Spleen (tissue), 11 donors: ENCODE data around the gene NAA80. TPM values are rescaled to one million over a fixed set of nuclear protein-coding genes. Genes with fewer than 3 reads are reported as not detected.
"Not testable (repeated sequence)": the region's sequence is repeated elsewhere in the genome, so short reads cannot be mapped to it uniquely, and the experiment has no call there.

ENCODE experiments used
- DNase-seq: peaks from one replicate; pipeline ENCODE4 v3.0.0-alpha.2; 2020
- H3K27ac ChIP-seq, 8 donors: fragments of 200-600 bp; sonication (generic) in 7 of 8; 1 replicate in 4 of 8; 2 replicates in 4 of 8; pipeline versions ENCODE4 v1.5.0 to v1.8.0; 2016 to 2021; ENCODE audit warnings: inconsistent platforms in 4 of 8, mild to moderate bottlenecking in 4 of 8, moderate library complexity in 1 of 8
- H3K27me3 ChIP-seq, 7 donors: fragments of 200-600 bp; sonication (generic) in 6 of 7; replicated peaks in 1 of 7; 1 replicate in 4 of 7; 2 replicates in 3 of 7; pipeline versions ENCODE4 v1.5.0 to v1.8.0; 2016 to 2021; ENCODE audit warnings: inconsistent platforms in 3 of 7, mild to moderate bottlenecking in 1 of 7
- H3K36me3 ChIP-seq, 6 donors: fragments of 200-600 bp; sonication (generic) in 5 of 6; 1 replicate in 4 of 6; 2 replicates in 2 of 6; pipeline versions ENCODE4 v1.5.0 to v1.8.0; 2016 to 2021; ENCODE audit warnings: inconsistent platforms in 2 of 6
- H3K4me1 ChIP-seq, 6 donors: fragments of 200-600 bp; sonication (generic) in 5 of 6; 1 replicate in 3 of 6; 2 replicates in 3 of 6; pipeline versions ENCODE4 v1.5.0 to v1.8.0; 2016 to 2021; ENCODE audit warnings: inconsistent platforms in 3 of 6
- H3K4me3 ChIP-seq, 8 donors: fragments of 200-600 bp; sonication (generic) in 7 of 8; 1 replicate in 4 of 8; 2 replicates in 4 of 8; pipeline versions ENCODE4 v1.5.0 to v1.8.0; 2016 to 2021; ENCODE audit warnings: inconsistent platforms in 4 of 8, mild to moderate bottlenecking in 4 of 8, moderate library complexity in 2 of 8
- H3K9me3 ChIP-seq, 8 donors: fragments of 200-600 bp; sonication (generic) in 7 of 8; 1 replicate in 4 of 8; 2 replicates in 4 of 8; pipeline versions ENCODE4 v1.5.0 to v1.8.0; 2016 to 2021; ENCODE audit warnings: inconsistent platforms in 4 of 8
- CTCF ChIP-seq, 11 experiments: fragments of 200-600 bp in 7 of 11; fragments of 450-650 bp in 4 of 11; sonication (generic) in 4 of 11; IDR thresholded peaks in 8 of 11; conservative IDR thresholded peaks in 3 of 11; 1 replicate in 7 of 11; 2 replicates in 4 of 11; pipeline versions ENCODE4 v1.4.0 to v1.8.0; 2016 to 2021; ENCODE audit warnings: antibody characterized with exemption in 11 of 11, inconsistent platforms in 4 of 11, mild to moderate bottlenecking in 1 of 11
- POLR2A ChIP-seq, 3 donors: fragments of 450-650 bp; IDR thresholded peaks; one replicate each; pipeline ENCODE4 v1.5.1; 2017; ENCODE audit warnings: antibody characterized with exemption in 3 of 3, mild to moderate bottlenecking in 1 of 3
- POLR2AphosphoS5 ChIP-seq, 3 donors: sonication (generic); formaldehyde crosslinking; IDR thresholded peaks; one replicate each; pipeline ENCODE4 v1.5.1; 2017; ENCODE audit warnings: antibody characterized with exemption in 3 of 3
- WGBS, 5 donors: extraction: QIAGEN DNeasy Blood & Tissue Kit in 3 of 5; methylation state at CpG; one replicate each; pipeline versions ENCODE4 v1.1.5 to v1.1.7; 2013 to 2018; 5-methylcytosine and 5-hydroxymethylcytosine counted together
- intact Hi-C: fragments of 100-400 bp; cut with DNase I; formaldehyde crosslinking; loops from one replicate; pipeline ENCODE4 v1.15.0; 2023; ENCODE audit warnings: low total_unique reads
- polyA plus RNA-seq, 3 donors: library from polyadenylated mRNA; stranded (reverse); fragments of 200-250 nt; gene quantifications; one replicate each; pipeline ENCODE4 v1.2.1, GENCODE V29; 2013
- total RNA-seq, 7 donors: library from RNA; depleted of rRNA in 3 of 7; stranded (reverse); fragments of >200 nt in 3 of 7; fragmentation: NEBNext Ultra II Directional in 4 of 7; extraction: Animal tissue kit (Norgen Biotek cat#: 25700) in 4 of 7; gene quantifications; one replicate each; pipeline versions ENCODE4 v1.1.0 to v1.2.1, GENCODE V29; 2016 to 2021
- donor health status: healthy with polysubstance abuse.
- donor health status: DM: no; HTN: no; CAD: no; lungs with moderate emphysema.
- donor health status: DM: no; HTN: no; CAD: no.
- donor health status: Bipolar disorder and iron deficiency.
- donor health status: healthy.
- donor health status: DM: no; HTN: no; CAD: no.
- donor health status: DM: yes; HTN: yes; CAD: no.

The NAA80 gene
- total and polyA plus RNA-seq, 10 donors = 7.8 to 15.5 (median 12.8) TPM

GRCh38 chr3:50272911-50273688, 26.1 kb downstream of the NAA80 start:
- peaks cover 14 to 78% (median 53%) of the 10 kb centered on the region in 6 donors for H3K4me1 ChIP-seq
- H3K4me3 ChIP-seq = peak overlapping the region in 7 of 8 donors; percentile 10 to 56 (median 16)
- no peak for TF ChIP-seq POLR2A (IDR thresholded peaks at IDR 0.05)
- TF ChIP-seq POLR2AphosphoS5 (IDR thresholded peaks at IDR 0.05) = peak; percentile 73 to 85 (median 77)
- peak; percentile 99 to 100 (median 99) for TF ChIP-seq CTCF (IDR thresholded peaks at IDR 0.05 in 8 of 11, conservative IDR thresholded peaks at IDR 0.05 in 3 of 11)
- H3K36me3 ChIP-seq = no peaks in the 10 kb centered on the region
- peak; percentile 97 for DNase-seq
- intact Hi-C loops = loop anchor here (2.0 to 10.0 kb wide), 3 partner anchors 46 to 148 kb away; partner anchors contain the start of gene GNAT1
- 4 to 9% (median 5%) methylated on average over 37 to 61 of the region's 61 CpGs for WGBS, 5 donors
- no peaks in the 10 kb centered on the region for H3K9me3 ChIP-seq
- peak overlapping the region in 1 of 8 donors; percentile 46 for H3K27ac ChIP-seq
- peaks cover 5 to 52% (median 41%) of the 10 kb centered on the region in 7 donors for H3K27me3 ChIP-seq

- Histone ChIP-seq H3K27me3 (peaks cover 5 to 54% (median 41%) of the 10 kb centered on the region in 7 donors), H3K4me1 (peaks cover 14 to 83% (median 56%) of the 10 kb centered on the region in 6 donors)
- intact Hi-C loops = loop anchor here (2.0 to 10.0 kb wide), 3 partner anchors 45 to 148 kb away; partner anchors contain the start of gene GNAT1
- H3K4me3 ChIP-seq, H3K9me3 ChIP-seq, H3K36me3 ChIP-seq, H3K27ac ChIP-seq, DNase-seq: not testable (repeated sequence)
- WGBS, 5 donors = 69 to 79% (median 75%) methylated on average over 10 of the region's 10 CpGs
Observed at GRCh38 chr3:50272538-50272910, 26.7 kb downstream of the NAA80 start.

DNA sequence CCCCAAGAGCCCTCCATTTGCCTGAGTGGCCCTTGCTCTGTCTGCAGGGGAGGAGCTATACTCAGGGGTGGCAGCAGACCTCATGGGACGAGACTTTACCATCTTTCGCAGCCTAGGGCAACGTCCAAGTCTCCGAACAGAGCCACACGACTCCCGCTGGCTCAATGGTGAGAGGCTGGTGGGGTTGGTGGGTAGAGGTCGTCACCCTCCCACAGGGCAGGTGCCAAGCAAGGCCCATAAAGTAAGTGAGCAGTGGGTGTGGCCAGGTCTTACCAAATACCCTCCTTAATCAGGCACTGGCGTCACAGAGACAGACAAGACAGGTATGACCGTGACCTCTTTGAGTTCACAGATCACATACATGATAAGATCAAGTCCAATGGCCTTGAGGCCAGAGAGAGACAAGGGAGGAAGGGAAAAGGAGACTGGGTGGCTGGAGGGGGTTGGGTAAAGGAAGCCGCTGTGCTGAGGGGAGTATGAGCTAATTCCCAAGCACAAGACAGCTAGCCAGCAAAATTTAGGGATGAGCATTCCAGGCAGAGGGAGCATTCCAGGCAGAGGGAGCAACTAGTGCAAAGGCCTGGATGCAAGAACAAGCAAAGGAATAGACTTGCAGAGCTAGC, 27.8 kb downstream of the NAA80 start:
- WGBS, 5 donors = 70 to 80% (median 76%) methylated on average over 5 to 10 of the region's 10 CpGs

GRCh38 chr3:50270422-50271224, 28.6 kb downstream of the NAA80 start:
- TF ChIP-seq CTCF (IDR thresholded peaks at IDR 0.05 in 8 of 11, conservative IDR thresholded peaks at IDR 0.05 in 3 of 11) (no peak), POLR2AphosphoS5 (IDR thresholded peaks at IDR 0.05) (no peak), POLR2A (IDR thresholded peaks at IDR 0.05) (no peak)
- H3K4me3 ChIP-seq = no peak overlapping the region
- H3K27ac ChIP-seq = peak overlapping the region in 2 of 8 donors; percentile 20 to 63
- H3K27me3 ChIP-seq = peaks cover 0 to 51% (median 25%) of the 10 kb centered on the region in 7 donors
- peaks cover 14 to 78% (median 53%) of the 10 kb centered on the region in 6 donors for H3K4me1 ChIP-seq
- DNase-seq = no peak
- H3K9me3 ChIP-seq = no peaks in the 10 kb centered on the region
- WGBS, 5 donors = 82 to 87% (median 85%) methylated on average over 18 to 19 of the region's 19 CpGs
- intact Hi-C loops = loop anchor here (5.0 to 10.0 kb wide), 2 partner anchors 43 to 146 kb away; no protein-coding TSS in a partner anchor
- H3K36me3 ChIP-seq = no peaks in the 10 kb centered on the region

More for the DNA sequence above, 27.8 kb downstream of the NAA80 start:
- H3K27me3 ChIP-seq = peaks cover 4 to 55% (median 34%) of the 10 kb centered on the region in 7 donors
- H3K9me3 ChIP-seq = no peaks in the 10 kb centered on the region
- peaks cover 14 to 83% (median 59%) of the 10 kb centered on the region in 6 donors for H3K4me1 ChIP-seq
- H3K4me3 ChIP-seq = no peak overlapping the region
- H3K36me3 ChIP-seq = no peaks in the 10 kb centered on the region
- intact Hi-C loops = loop anchor here (5.0 to 10.0 kb wide), 2 partner anchors 44 to 147 kb away; no protein-coding TSS in a partner anchor
- TF ChIP-seq POLR2A (IDR thresholded peaks at IDR 0.05) (no peak), POLR2AphosphoS5 (IDR thresholded peaks at IDR 0.05) (no peak)
- DNase-seq = no peak
- no peak overlapping the region for H3K27ac ChIP-seq
